GM12891 (cell line): ENCODE measurements around the gene DUOX2.
"Not testable (repeated sequence)": the region's sequence is repeated elsewhere in the genome, so short reads cannot be mapped to it uniquely, and the experiment has no call there.

Source experiments
- POLR2A ChIP-seq: IDR thresholded peaks from 2 replicates; pipeline ENCODE4 v1.6.1; 2011; ENCODE audit warnings: low read depth, low read length, control low read depth
- POLR2AphosphoS5 ChIP-seq: IDR thresholded peaks from 2 replicates; pipeline ENCODE4 v1.6.1; 2011; ENCODE audit warnings: low read depth, low read length, control low read depth
- TAF1 ChIP-seq: IDR thresholded peaks from 2 replicates; pipeline ENCODE4 v1.6.1; 2011; ENCODE audit warnings: low read depth, low read length, control low read depth

DNA sequence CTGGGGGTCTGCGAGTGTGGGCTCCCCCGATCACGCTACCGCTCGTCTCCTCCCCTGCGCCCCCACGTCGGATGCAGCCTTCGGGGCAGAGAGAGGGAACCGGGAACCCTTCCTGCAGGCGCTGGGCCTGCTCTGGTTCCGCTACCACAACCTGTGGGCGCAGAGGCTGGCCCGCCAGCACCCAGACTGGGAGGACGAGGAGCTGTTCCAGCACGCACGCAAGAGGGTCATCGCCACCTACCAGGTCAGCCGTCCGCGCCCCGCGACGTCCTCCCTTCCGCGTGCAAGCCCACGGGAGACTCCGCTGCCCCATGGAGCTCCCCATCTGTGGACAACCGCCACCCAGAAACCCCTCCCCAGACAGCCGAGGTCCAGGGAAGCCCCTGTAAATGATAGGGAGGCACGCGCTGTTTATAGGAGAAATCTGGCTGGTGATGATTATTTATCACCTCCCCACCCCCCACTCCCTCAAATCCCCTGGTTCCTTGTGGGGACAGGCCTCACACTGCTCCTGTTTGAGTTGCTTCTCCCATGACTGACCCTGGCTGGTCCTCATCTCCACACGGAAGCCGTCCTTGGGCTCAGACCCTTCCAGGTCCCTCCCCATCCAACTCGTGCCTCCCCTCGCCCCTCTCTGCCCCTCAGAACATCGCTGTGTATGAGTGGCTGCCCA is 21.9 kb upstream of the DUOX2 start:
- TF ChIP-seq TAF1, POLR2A, POLR2AphosphoS5: not testable (repeated sequence)
